ENCODE measurements around the gene GUCA2A. TPM values are rescaled to one million over a fixed set of nuclear protein-coding genes. Genes with fewer than 3 reads are reported as not detected.

Gene GUCA2A
- total RNA-seq, 1 experiment from 2014 or later: not detected

GRCh38 chr1:42201986-42202385, 37.4 kb upstream of the GUCA2A start:
- CTCF ChIA-PET: no interaction called here
- no peaks in the 10 kb centered on the region for H3K27me3 ChIP-seq (ENCODE audit: control insufficient read depth, insufficient read depth, low read length)
- no peak for ATAC-seq
- no peaks in the 10 kb centered on the region for H3K4me1 ChIP-seq (ENCODE audit: control insufficient read depth, insufficient read depth, low read length)
- POLR2A ChIA-PET: no interaction called here
- in situ Hi-C loops (cut with HindIII; ENCODE audit: low pct_unique_long_range_greater_than_20kb, low sequenced_read_pairs) (no loop called here), intact Hi-C loops (cut with micrococcal nuclease; ENCODE audit: unreplicated experiment) (no loop called here)
- no peaks in the 10 kb centered on the region for H3K9me3 ChIP-seq (ENCODE audit: control insufficient read depth, insufficient read depth, low read depth, low read length)
- BruUV-seq (replicated peaks): no TSS peak
- H3K4me3 ChIP-seq (ENCODE audit: low read depth in 2 of 2, low read length in 2 of 2): no peak overlapping the region
- TF ChIP-seq CTCF (IDR thresholded peaks at IDR 0.05): no peak
- no peak for TF ChIP-seq SIN3A (IDR thresholded peaks at IDR 0.05; ENCODE audit: borderline replicate concordance, insufficient read depth, low read depth, low read length)
- TF ChIP-seq, protein P1, sequence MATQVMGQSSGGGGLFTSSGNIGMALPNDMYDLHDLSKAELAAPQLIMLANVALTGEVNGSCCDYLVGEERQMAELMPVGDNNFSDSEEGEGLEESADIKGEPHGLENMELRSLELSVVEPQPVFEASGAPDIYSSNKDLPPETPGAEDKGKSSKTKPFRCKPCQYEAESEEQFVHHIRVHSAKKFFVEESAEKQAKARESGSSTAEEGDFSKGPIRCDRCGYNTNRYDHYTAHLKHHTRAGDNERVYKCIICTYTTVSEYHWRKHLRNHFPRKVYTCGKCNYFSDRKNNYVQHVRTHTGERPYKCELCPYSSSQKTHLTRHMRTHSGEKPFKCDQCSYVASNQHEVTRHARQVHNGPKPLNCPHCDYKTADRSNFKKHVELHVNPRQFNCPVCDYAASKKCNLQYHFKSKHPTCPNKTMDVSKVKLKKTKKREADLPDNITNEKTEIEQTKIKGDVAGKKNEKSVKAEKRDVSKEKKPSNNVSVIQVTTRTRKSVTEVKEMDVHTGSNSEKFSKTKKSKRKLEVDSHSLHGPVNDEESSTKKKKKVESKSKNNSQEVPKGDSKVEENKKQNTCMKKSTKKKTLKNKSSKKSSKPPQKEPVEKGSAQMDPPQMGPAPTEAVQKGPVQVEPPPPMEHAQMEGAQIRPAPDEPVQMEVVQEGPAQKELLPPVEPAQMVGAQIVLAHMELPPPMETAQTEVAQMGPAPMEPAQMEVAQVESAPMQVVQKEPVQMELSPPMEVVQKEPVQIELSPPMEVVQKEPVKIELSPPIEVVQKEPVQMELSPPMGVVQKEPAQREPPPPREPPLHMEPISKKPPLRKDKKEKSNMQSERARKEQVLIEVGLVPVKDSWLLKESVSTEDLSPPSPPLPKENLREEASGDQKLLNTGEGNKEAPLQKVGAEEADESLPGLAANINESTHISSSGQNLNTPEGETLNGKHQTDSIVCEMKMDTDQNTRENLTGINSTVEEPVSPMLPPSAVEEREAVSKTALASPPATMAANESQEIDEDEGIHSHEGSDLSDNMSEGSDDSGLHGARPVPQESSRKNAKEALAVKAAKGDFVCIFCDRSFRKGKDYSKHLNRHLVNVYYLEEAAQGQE (IDR thresholded peaks at IDR 0.05; ENCODE audit: insufficient read depth in 1 of 2, low read depth in 2 of 2, low read length in 1 of 2): no peak
- TF ChIP-seq TCF7L2 (IDR thresholded peaks at IDR 0.05; ENCODE audit: low read depth, low read length): no peak
- no peak for TF ChIP-seq POLR2AphosphoS5 (IDR thresholded peaks at IDR 0.05; ENCODE audit: low read depth, low read length)
- no peak overlapping the region for H3K27ac ChIP-seq (ENCODE audit: low read length)
- peaks cover 10% of the 10 kb centered on the region; the same call in 1 of the 2 replicates for H3K36me3 ChIP-seq (ENCODE audit: control insufficient read depth, insufficient read depth, low read length)
- DNase-seq (ENCODE audit: low read depth, low spot score): no peak

DNA sequence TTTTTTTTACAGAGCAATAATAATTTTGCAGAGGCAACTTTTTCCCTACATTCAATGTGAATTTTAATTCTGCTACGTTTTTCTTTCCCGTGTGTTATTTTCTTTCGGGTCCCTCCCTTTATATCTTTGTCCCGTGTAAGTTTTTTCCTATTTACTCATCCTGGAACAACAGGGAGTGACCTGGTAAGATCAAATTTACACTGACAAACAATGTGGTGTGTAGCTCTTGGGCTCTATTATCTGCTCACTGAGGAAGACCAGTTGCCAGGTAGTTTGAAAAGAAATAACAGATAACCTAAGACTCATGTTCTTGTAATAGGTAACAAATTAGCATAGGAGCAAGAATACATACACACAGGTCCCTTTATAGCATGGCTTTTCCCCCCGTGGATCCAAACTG, 33.7 kb upstream of the GUCA2A start:
- in situ Hi-C loops (cut with HindIII; ENCODE audit: low pct_unique_long_range_greater_than_20kb, low sequenced_read_pairs) (no loop called here), intact Hi-C loops (cut with micrococcal nuclease; ENCODE audit: unreplicated experiment) (no loop called here)
- DNase-seq (ENCODE audit: low read depth, low spot score) (no peak), ATAC-seq (no peak)
- no peaks in the 10 kb centered on the region for H3K4me1 ChIP-seq (ENCODE audit: control insufficient read depth, insufficient read depth, low read length)
- BruUV-seq (replicated peaks): no TSS peak
- ChIA-PET CTCF (no interaction called here), POLR2A (no interaction called here)
- peaks cover 10% of the 10 kb centered on the region; the same call in 1 of the 2 replicates for H3K36me3 ChIP-seq (ENCODE audit: control insufficient read depth, insufficient read depth, low read length)
- H3K27ac ChIP-seq (ENCODE audit: low read length): no peak overlapping the region
- TF ChIP-seq, protein P1 (IDR thresholded peaks at IDR 0.05; ENCODE audit: insufficient read depth in 1 of 2, low read depth in 2 of 2, low read length in 1 of 2): no peak
- TF ChIP-seq POLR2AphosphoS5 (IDR thresholded peaks at IDR 0.05; ENCODE audit: low read depth, low read length) (no peak), SIN3A (IDR thresholded peaks at IDR 0.05; ENCODE audit: borderline replicate concordance, insufficient read depth, low read depth, low read length) (no peak), CTCF (IDR thresholded peaks at IDR 0.05) (no peak), TCF7L2 (IDR thresholded peaks at IDR 0.05; ENCODE audit: low read depth, low read length) (no peak)
- no peaks in the 10 kb centered on the region for H3K9me3 ChIP-seq (ENCODE audit: control insufficient read depth, insufficient read depth, low read depth, low read length)
- H3K4me3 ChIP-seq (ENCODE audit: low read depth in 2 of 2, low read length in 2 of 2): no peak overlapping the region
- no peaks in the 10 kb centered on the region for H3K27me3 ChIP-seq (ENCODE audit: control insufficient read depth, insufficient read depth, low read length)

Measured in Panc1 (cell line).